Measurements from ENCODE around the gene SUGCT.

DNA sequence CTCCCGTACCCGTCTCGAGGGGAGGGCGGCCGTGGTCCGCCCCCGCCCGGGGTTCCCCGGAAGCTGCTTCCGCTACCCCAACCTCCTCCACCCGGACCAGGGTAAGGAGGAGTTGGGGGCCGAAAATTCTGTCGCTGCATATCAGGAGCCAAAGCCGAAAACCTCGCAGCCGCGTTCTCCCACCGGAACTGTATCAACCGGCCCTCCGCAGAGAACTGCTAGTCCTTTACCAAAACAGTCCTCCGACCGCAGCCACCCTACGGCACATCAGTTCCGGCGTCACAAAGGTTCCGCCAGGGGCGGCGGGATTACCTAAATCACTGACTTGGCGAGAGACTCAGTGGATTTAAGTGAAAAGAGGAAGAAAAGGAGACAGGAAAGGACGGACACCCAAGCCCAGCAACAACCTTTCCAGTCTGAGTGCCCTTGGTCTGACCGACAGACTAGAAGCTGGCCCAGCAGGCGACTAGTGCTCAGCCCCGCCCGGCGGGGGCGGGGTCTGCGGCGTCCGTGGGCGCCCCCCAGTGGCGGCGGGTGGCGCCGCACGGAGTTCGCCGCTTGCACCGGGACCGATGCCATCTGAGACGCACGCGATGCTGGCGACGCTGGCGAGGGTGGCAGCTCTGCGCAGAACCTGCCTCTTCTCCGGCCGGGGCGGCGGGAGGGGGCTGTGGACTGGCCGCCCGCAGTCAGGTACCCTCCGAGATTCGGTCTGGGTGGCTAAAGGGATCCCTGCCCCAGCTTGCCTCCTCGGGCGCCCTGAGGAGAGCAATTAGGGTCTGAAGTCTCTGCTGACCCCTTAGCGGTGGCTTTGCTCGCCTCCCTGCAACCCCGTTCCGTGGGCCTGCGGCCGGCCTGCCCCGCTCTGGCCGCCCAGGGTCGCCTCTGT, at the start of gene SUGCT, which contains the start of gene MPLKIP:
- TF ChIP-seq, protein P1, sequence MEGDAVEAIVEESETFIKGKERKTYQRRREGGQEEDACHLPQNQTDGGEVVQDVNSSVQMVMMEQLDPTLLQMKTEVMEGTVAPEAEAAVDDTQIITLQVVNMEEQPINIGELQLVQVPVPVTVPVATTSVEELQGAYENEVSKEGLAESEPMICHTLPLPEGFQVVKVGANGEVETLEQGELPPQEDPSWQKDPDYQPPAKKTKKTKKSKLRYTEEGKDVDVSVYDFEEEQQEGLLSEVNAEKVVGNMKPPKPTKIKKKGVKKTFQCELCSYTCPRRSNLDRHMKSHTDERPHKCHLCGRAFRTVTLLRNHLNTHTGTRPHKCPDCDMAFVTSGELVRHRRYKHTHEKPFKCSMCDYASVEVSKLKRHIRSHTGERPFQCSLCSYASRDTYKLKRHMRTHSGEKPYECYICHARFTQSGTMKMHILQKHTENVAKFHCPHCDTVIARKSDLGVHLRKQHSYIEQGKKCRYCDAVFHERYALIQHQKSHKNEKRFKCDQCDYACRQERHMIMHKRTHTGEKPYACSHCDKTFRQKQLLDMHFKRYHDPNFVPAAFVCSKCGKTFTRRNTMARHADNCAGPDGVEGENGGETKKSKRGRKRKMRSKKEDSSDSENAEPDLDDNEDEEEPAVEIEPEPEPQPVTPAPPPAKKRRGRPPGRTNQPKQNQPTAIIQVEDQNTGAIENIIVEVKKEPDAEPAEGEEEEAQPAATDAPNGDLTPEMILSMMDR (IDR thresholded peaks at IDR 0.05), result peak; percentile 90 to 100 (median 96)
- peak in 3 of 4 donors; percentile 30 to 47 (median 38) for TF ChIP-seq POLR2A (IDR thresholded peaks at IDR 0.05)
